Urinary bladder (tissue), 4 donors: ENCODE results near the gene CHST3. TPM values are rescaled to one million over a fixed set of nuclear protein-coding genes. Genes with fewer than 3 reads are reported as not detected.
"Not testable (repeated sequence)": the region's sequence is repeated elsewhere in the genome, so short reads cannot be mapped to it uniquely, and the experiment has no call there.

Experiments used
- DNase-seq: peaks from one replicate; pipeline ENCODE4 v3.0.0-alpha.2; 2015; ENCODE audit errors: extremely low spot score
- H3K27ac ChIP-seq: one replicate; pipeline ENCODE4 v1.5.1; 2013; ENCODE audit warnings: low read depth, mild to moderate bottlenecking, moderate library complexity
- H3K36me3 ChIP-seq: one replicate; pipeline ENCODE4 v1.6.1; 2013; ENCODE audit warnings: mild to moderate bottlenecking, moderate library complexity; ENCODE audit not compliant: insufficient read depth
- H3K4me1 ChIP-seq: one replicate; pipeline ENCODE4 v1.6.1; 2013; ENCODE audit warnings: mild to moderate bottlenecking, moderate library complexity; ENCODE audit not compliant: insufficient read depth
- H3K4me3 ChIP-seq: one replicate; pipeline ENCODE4 v1.5.1; 2013; ENCODE audit warnings: low read depth, low read length
- WGBS: extraction: QIAGEN DNeasy Blood & Tissue Kit; methylation state at CpG from one replicate; pipeline ENCODE4 v1.1.7; 2013; 5-methylcytosine and 5-hydroxymethylcytosine counted together
- polyA plus RNA-seq: library from polyadenylated mRNA; stranded (reverse); fragments of 200-250 nt; gene quantifications from one replicate; pipeline ENCODE4 v1.2.3, GENCODE V29; 2013
- total RNA-seq: library from RNA; depleted of rRNA; stranded (reverse); fragments of >200 nt; gene quantifications from one replicate; pipeline ENCODE4 v1.2.3, GENCODE V29; 2014
- donor health status: healthy with polysubstance abuse.
- donor health status: healthy.

CHST3 gene
- total and polyA plus RNA-seq, 2 donors: 15.9 to 17.1 TPM

- H3K36me3 ChIP-seq: no peaks in the 10 kb centered on the region
- peak overlapping the region; percentile 70 for H3K4me3 ChIP-seq
- H3K27ac ChIP-seq: peak overlapping the region; percentile 92
- H3K4me1 ChIP-seq: peaks cover under 1% of the 10 kb centered on the region
- no peak for DNase-seq
- WGBS: 19% methylated on average over 42 of the region's 42 CpGs
These were observed 671 bp upstream of the CHST3 start for GRCh38 chr10:71963351-71964097.

GRCh38 chr10:71964743-71965515 lies 734 bp downstream of the CHST3 start:
- peak overlapping the region; percentile 70 for H3K4me3 ChIP-seq
- WGBS: 2% methylated on average over 48 of the region's 48 CpGs
- peak overlapping the region; percentile 92 for H3K27ac ChIP-seq
- H3K4me1 ChIP-seq: peaks cover 4% of the 10 kb centered on the region
- no peaks in the 10 kb centered on the region for H3K36me3 ChIP-seq
- no peak for DNase-seq

- H3K27ac ChIP-seq: no peak overlapping the region
- no peaks in the 10 kb centered on the region for H3K36me3 ChIP-seq
- WGBS: 45% methylated on average over 4 of the region's 4 CpGs
- H3K4me1 ChIP-seq: peaks cover 4% of the 10 kb centered on the region
- no peak for DNase-seq
- H3K4me3 ChIP-seq: peak overlapping the region; percentile 70
These were observed 1.4 kb downstream of the CHST3 start for GRCh38 chr10:71965623-71966022.

- no peak for DNase-seq
- Histone ChIP-seq H3K36me3 (no peaks in the 10 kb centered on the region), H3K27ac (peak overlapping the region; percentile 3), H3K4me3 (peak overlapping the region; percentile 70), H3K4me1 (peaks cover 4% of the 10 kb centered on the region)
- WGBS: 72% methylated on average over 6 of the region's 6 CpGs
These were observed 2.1 kb downstream of the CHST3 start for GRCh38 chr10:71966046-71967004.

- H3K4me1 ChIP-seq, H3K27ac ChIP-seq, H3K4me3 ChIP-seq, DNase-seq, H3K36me3 ChIP-seq: not testable (repeated sequence)
- WGBS: 88% methylated on average over 8 of the region's 8 CpGs
These were observed 3.8 kb downstream of the CHST3 start for GRCh38 chr10:71967958-71968357.

- Histone ChIP-seq H3K27ac (no peak overlapping the region), H3K4me3 (no peak overlapping the region), H3K4me1 (peaks cover 4% of the 10 kb centered on the region), H3K36me3 (no peaks in the 10 kb centered on the region)
- DNase-seq: no peak
- 72% methylated on average over 11 of the region's 11 CpGs for WGBS
These were observed 4.6 kb downstream of the CHST3 start for GRCh38 chr10:71968553-71969474.

GRCh38 chr10:71969929-71970328 lies 5.7 kb downstream of the CHST3 start:
- DNase-seq: no peak
- no peak overlapping the region for H3K27ac ChIP-seq
- WGBS: 80% methylated on average over 10 of the region's 10 CpGs
- peaks cover 6% of the 10 kb centered on the region for H3K4me1 ChIP-seq
- H3K4me3 ChIP-seq: no peak overlapping the region
- H3K36me3 ChIP-seq: no peaks in the 10 kb centered on the region

GRCh38 chr10:71970331-71970730 lies 6.1 kb downstream of the CHST3 start:
- no peak overlapping the region for H3K27ac ChIP-seq
- DNase-seq: no peak

GRCh38 chr10:71970869-71971268 lies 6.7 kb downstream of the CHST3 start:
- DNase-seq: no peak
- no peaks in the 10 kb centered on the region for H3K36me3 ChIP-seq
- H3K4me1 ChIP-seq: peaks cover 6% of the 10 kb centered on the region
- no peak overlapping the region for H3K27ac ChIP-seq
- WGBS: 84% methylated on average over 4 of the region's 4 CpGs
- H3K4me3 ChIP-seq: no peak overlapping the region

More at GRCh38 chr10:71970331-71970730, 6.1 kb downstream of the CHST3 start:
- H3K4me1 ChIP-seq: peaks cover 6% of the 10 kb centered on the region
- H3K36me3 ChIP-seq: no peaks in the 10 kb centered on the region
- WGBS: 60% methylated on average over 10 of the region's 10 CpGs
- no peak overlapping the region for H3K4me3 ChIP-seq

- Histone ChIP-seq H3K4me3 (no peak overlapping the region), H3K36me3 (no peaks in the 10 kb centered on the region), H3K27ac (no peak overlapping the region), H3K4me1 (peaks cover 6% of the 10 kb centered on the region)
- DNase-seq: no peak
- 84% methylated on average over 13 of the region's 13 CpGs for WGBS
These were observed 7.1 kb downstream of the CHST3 start for GRCh38 chr10:71971311-71971731.

- no peak overlapping the region for H3K27ac ChIP-seq
These were observed 7.8 kb downstream of the CHST3 start for GRCh38 chr10:71971769-71972555.

More at GRCh38 chr10:71971769-71972555, 7.8 kb downstream of the CHST3 start:
- WGBS: 92% methylated on average over 21 of the region's 21 CpGs
- H3K4me1 ChIP-seq: peaks cover 6% of the 10 kb centered on the region
- DNase-seq: no peak
- H3K36me3 ChIP-seq: no peaks in the 10 kb centered on the region
- no peak overlapping the region for H3K4me3 ChIP-seq
